ENCODE data around the gene IGSF21.

- TF ChIP-seq POLR2A (IDR thresholded peaks at IDR 0.05; ENCODE audit: low read length) (no peak), RAD21 (conservative IDR thresholded peaks at IDR 0.05 in 1 of 2, IDR thresholded peaks at IDR 0.05 in 1 of 2) (no peak), CTCF (IDR thresholded peaks at IDR 0.05) (no peak), REST (IDR thresholded peaks at IDR 0.05) (no peak), NR3C1 (IDR thresholded peaks at IDR 0.05) (no peak), CEBPB (IDR thresholded peaks at IDR 0.05) (no peak), PHF8 (IDR thresholded peaks at IDR 0.05; ENCODE audit: borderline replicate concordance, low read depth) (no peak), RNF2 (IDR thresholded peaks at IDR 0.05; ENCODE audit: borderline replicate concordance, low read depth) (no peak), HMGXB4 (CRISPR knock-in tag; IDR thresholded peaks at IDR 0.05; ENCODE audit: borderline replicate concordance) (no peak), EP300 (IDR thresholded peaks at IDR 0.05) (no peak), RFX5 (IDR thresholded peaks at IDR 0.05) (no peak), JUN (IDR thresholded peaks at IDR 0.05) (no peak), MAX (IDR thresholded peaks at IDR 0.05) (no peak)
These were observed 91.9 kb downstream of the IGSF21 start for GRCh38 chr1:18199462-18199861.
